ENCODE data around the gene SLCO2B1. TPM values are rescaled to one million over a fixed set of nuclear protein-coding genes. Genes with fewer than 3 reads are reported as not detected.

Gene SLCO2B1
- total and polyA plus RNA-seq, 2 donors from 2014 or later = 8.9 to 117 TPM

- Histone ChIP-seq H3K4me1 (ENCODE audit: control insufficient read depth in 2 of 3, insufficient read depth in 2 of 3, low read depth in 1 of 3, low read length in 3 of 3) (peaks cover 0 to 4% (median 0%) of the 10 kb centered on the region in 3 donors), H3K9me3 (ENCODE audit: control insufficient read depth in 2 of 3, insufficient read depth in 1 of 3, low read length in 3 of 3) (no peaks in the 10 kb centered on the region), H3K9ac (ENCODE audit: low read length in 3 of 3) (no peak overlapping the region), H3K27me3 (ENCODE audit: control insufficient read depth, insufficient read depth, low read length) (no peaks in the 10 kb centered on the region), H3K27ac (ENCODE audit: low read depth in 2 of 2, low read length in 2 of 2) (no peak overlapping the region), H3K36me3 (ENCODE audit: control insufficient read depth in 2 of 3, insufficient read depth in 3 of 3, low read length in 3 of 3) (no peaks in the 10 kb centered on the region), H3K4me3 (ENCODE audit: low read length in 3 of 3) (no peak overlapping the region)
- intact Hi-C loops (cut with DNase I) = loop anchor here (10.0 kb wide), 1 partner anchor 47 kb away; no protein-coding TSS in a partner anchor
- TF ChIP-seq, protein P1, sequence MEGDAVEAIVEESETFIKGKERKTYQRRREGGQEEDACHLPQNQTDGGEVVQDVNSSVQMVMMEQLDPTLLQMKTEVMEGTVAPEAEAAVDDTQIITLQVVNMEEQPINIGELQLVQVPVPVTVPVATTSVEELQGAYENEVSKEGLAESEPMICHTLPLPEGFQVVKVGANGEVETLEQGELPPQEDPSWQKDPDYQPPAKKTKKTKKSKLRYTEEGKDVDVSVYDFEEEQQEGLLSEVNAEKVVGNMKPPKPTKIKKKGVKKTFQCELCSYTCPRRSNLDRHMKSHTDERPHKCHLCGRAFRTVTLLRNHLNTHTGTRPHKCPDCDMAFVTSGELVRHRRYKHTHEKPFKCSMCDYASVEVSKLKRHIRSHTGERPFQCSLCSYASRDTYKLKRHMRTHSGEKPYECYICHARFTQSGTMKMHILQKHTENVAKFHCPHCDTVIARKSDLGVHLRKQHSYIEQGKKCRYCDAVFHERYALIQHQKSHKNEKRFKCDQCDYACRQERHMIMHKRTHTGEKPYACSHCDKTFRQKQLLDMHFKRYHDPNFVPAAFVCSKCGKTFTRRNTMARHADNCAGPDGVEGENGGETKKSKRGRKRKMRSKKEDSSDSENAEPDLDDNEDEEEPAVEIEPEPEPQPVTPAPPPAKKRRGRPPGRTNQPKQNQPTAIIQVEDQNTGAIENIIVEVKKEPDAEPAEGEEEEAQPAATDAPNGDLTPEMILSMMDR (IDR thresholded peaks at IDR 0.05; ENCODE audit: borderline replicate concordance, extremely low read depth, insufficient read depth) = no peak
- DNase-seq (no peak), FAIRE-seq (no peak)
Measured at GRCh38 chr11:75147191-75147874, 3.6 kb upstream of the SLCO2B1 start.

- Histone ChIP-seq H3K4me3 (ENCODE audit: low read length in 3 of 3) (no peak overlapping the region), H3K27me3 (ENCODE audit: control insufficient read depth, insufficient read depth, low read length) (no peaks in the 10 kb centered on the region), H3K4me1 (ENCODE audit: control insufficient read depth in 2 of 3, insufficient read depth in 2 of 3, low read depth in 1 of 3, low read length in 3 of 3) (peaks cover 0 to 4% (median 0%) of the 10 kb centered on the region in 3 donors), H3K27ac (ENCODE audit: low read depth in 2 of 2, low read length in 2 of 2) (no peak overlapping the region), H3K9ac (ENCODE audit: low read length in 3 of 3) (no peak overlapping the region), H3K9me3 (ENCODE audit: control insufficient read depth in 2 of 3, insufficient read depth in 1 of 3, low read length in 3 of 3) (no peaks in the 10 kb centered on the region), H3K36me3 (ENCODE audit: control insufficient read depth in 2 of 3, insufficient read depth in 3 of 3, low read length in 3 of 3) (no peaks in the 10 kb centered on the region)
- FAIRE-seq (no peak), DNase-seq (no peak)
- intact Hi-C loops (cut with DNase I) = loop anchor here (10.0 kb wide), 1 partner anchor 47 kb away; no protein-coding TSS in a partner anchor
- TF ChIP-seq, protein P1 (IDR thresholded peaks at IDR 0.05; ENCODE audit: borderline replicate concordance, extremely low read depth, insufficient read depth) = no peak
Measured at GRCh38 chr11:75147875-75148263, 3.0 kb upstream of the SLCO2B1 start.

GRCh38 chr11:75148436-75148983 lies 2.4 kb upstream of the SLCO2B1 start:
- no peak for DNase-seq
- Histone ChIP-seq H3K9me3 (ENCODE audit: control insufficient read depth in 2 of 3, insufficient read depth in 1 of 3, low read length in 3 of 3) (no peaks in the 10 kb centered on the region), H3K4me1 (ENCODE audit: control insufficient read depth in 2 of 3, insufficient read depth in 2 of 3, low read depth in 1 of 3, low read length in 3 of 3) (no peaks in the 10 kb centered on the region), H3K9ac (ENCODE audit: low read length in 3 of 3) (no peak overlapping the region), H3K4me3 (ENCODE audit: low read length in 3 of 3) (no peak overlapping the region), H3K27me3 (ENCODE audit: control insufficient read depth, insufficient read depth, low read length) (no peaks in the 10 kb centered on the region), H3K27ac (ENCODE audit: low read depth in 2 of 2, low read length in 2 of 2) (no peak overlapping the region), H3K36me3 (ENCODE audit: control insufficient read depth in 2 of 3, insufficient read depth in 3 of 3, low read length in 3 of 3) (no peaks in the 10 kb centered on the region)
- no peak for FAIRE-seq
- TF ChIP-seq, protein P1 (IDR thresholded peaks at IDR 0.05; ENCODE audit: borderline replicate concordance, extremely low read depth, insufficient read depth) = no peak
- intact Hi-C loops (cut with DNase I) = loop anchor here (10.0 kb wide), 1 partner anchor 46 kb away; no protein-coding TSS in a partner anchor
